ENCODE results near the gene SPATA21. TPM values are rescaled to one million over a fixed set of nuclear protein-coding genes. Genes with fewer than 3 reads are reported as not detected.

The SPATA21 gene, protein sequence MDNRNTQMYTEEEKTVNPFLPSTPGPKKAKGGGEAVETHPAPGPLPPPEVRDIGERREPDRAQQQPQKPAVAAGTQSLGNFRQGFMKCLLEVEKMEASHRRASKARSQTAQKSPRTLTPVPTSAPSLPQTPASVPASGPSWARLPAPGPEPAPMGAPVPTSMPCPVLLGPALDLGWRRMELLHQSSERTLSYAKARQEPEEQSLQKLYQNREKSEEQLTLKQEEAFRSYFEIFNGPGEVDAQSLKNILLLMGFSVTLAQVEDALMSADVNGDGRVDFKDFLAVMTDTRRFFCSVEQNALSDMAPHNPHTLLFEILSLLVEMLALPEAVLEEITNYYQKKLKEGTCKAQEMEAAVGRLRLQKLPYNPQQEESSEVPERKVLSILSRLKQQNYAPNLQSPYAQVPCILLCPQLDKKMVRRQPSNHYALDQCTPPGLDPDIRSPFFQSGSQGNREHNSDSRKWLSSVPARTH
- 0.09 to 0.17 TPM (median 0.12 TPM) in 4 of 5 replicates, not detected in the other for total RNA-seq (2022; extraction: Qiagen RNA extraction; ENCODE audit: low read depth)

DNA sequence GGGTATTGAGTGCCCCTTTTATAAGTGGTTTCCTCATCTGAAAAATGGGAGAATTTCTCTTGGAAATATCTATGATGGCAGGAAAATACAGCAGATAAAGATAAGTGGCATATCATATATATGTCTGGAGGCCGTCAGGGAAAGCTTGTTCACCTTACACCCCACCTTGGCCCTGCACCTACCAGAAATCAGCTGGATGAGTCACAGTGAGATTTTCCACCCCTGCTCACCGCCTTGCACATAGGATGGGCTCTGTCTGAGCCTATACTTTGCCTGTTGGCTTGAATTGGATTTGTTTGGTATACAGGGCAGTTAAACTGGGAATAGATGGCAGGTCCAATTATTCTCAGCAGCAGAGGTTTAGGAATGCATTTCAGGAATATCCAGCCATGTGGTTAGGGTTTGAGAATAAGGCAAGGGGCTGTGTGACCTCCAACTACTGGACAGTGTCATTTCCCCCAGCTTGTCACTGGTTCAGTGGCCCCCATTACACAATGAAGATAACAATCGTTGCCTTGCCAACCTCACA, at the start of gene SPATA21:
Gene SPATA21 (minus strand): TSS at position 479 of the 529 bp plus-strand sequence. CDS start 6,053 bp downstream, outside the sequence.

DNA sequence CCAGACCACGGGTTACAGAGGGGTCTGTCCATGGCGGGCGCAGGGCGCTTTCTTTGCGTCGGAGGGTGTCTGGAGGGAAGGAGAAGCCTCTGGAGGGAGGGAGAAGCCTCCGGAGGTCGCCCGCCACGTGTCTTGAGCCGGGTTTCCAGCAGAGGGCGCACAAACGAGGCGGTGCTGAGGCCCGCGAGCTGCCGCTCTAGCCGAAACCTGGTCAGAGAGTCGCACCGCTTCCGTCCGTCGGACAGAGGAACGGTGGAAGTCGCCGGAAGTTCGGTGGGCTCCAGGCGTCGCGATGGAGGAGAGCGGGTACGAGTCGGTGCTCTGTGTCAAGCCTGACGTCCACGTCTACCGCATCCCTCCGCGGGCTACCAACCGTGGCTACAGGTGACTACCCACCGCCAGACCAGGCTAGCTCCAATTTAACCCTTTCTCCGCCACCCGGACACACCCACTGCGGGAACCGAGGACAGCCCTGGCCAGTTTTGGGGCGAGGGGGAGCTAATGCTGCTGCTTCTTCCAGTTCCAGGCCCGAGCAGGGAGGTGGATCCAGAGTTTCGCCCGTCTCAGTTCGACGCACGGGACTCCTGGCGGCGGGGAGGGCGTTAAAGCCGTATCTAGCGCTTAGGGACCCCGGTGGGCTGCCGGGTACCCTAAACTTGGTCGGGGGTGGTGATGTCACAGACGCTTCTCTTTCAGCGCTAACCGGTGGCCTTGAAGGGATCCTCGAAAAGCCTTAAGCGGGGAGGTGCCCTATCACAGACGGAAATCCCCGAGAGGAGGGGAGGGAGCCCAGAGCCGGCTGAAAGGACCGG, 3.5 kb upstream of the SPATA21 start, which contains the start of gene NECAP2:
Gene NECAP2 (plus strand): TSS at position 255 of the 812 bp plus-strand sequence. CDS start 38 bp downstream, at position 293.

DNA sequence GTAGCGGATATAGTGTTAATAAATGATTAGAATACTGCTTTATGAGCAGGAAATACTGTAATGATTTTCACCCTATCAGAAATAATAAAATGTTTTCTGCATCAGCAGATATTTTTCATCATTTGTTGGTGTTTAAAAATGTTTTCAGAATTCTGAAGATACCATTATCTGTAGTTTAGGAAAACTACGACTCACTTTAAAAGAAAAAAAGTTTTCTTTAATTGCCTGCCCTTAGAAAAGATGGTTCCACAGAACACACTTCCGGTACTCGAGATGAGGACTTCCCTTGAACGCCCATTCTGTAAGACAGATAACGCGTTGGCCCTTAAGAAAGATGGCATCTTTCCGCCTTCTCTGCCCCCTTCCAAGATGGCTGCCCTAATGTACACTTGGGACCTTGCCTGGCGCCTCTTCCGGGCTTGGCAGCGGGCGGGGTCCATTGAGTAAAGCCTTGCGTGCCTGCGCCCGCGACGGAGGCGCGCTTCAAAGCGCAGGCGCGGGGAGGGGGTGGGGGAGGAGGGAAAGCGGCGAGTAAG, 70.4 kb downstream of the SPATA21 start, which contains the start of gene SZRD1:
Gene SZRD1 (plus strand): TSS at position 521 of the 536 bp plus-strand sequence. CDS start 16 bp downstream, outside the sequence.

DNA sequence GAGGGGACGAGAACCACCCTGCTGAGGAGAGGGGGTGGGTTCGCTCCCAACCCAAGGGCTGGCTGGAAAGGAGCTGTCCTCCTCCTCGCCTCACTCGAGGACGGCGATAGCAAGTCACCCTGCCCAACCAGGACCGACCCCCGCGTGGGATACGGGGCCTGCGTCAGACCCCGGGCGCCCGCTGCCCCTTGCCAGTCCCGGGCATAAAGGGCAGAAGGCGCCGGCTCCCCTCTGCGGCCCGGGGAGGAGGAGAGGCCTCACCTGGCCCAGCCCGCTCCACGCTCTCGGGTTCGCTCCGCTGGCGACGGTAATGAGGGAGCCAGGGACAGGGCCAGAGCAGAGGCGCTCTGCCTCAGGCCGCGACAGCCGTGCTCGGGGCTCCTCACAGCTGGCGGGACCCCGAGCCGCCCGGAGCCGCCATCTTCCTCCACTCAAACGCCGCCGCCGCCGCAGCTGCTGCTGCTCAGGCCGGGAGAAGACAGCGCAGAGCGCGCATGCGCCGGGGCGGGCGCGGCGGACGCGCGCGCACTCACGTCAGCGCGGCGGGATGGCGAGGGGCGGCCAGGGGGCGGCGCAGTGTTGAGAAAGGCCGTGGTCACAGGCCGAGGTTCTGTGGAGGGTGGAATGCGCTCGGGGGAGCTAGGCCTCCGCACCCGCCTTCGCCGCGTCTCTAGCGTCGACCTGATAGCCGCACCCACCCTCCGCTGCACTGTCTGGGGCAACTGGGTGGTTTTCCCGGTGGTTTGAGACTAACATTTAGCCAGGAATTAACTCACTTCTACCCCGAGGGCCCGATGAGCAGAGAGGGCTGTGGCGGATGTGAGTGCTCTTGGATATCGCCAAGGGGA, 85.0 kb downstream of the SPATA21 start, which contains the start of gene FBXO42:
Gene FBXO42 (minus strand): TSS at position 487 of the 848 bp plus-strand sequence. CDS start 37,062 bp downstream, outside the sequence.

Other genes starting within 250 kb of the SPATA21 start
- 5.1 to 7.1 TPM (median 6.6 TPM) in 5 replicates for gene ARHGEF19, start 224.8 kb downstream of the SPATA21 start, total RNA-seq (2022; extraction: Qiagen RNA extraction; ENCODE audit: low read depth)
- gene CPLANE2, start 200.2 kb downstream of the SPATA21 start, total RNA-seq (2022; extraction: Qiagen RNA extraction; ENCODE audit: low read depth) = 2.6 to 4.8 TPM (median 4.3 TPM) in 5 replicates
- gene FBXO42, start 84.9 kb downstream of the SPATA21 start, total RNA-seq (2022; extraction: Qiagen RNA extraction; ENCODE audit: low read depth) = 9.0 to 10.3 TPM (median 9.2 TPM) in 5 replicates
- gene SZRD1, start 70.2 kb downstream of the SPATA21 start, total RNA-seq (2022; extraction: Qiagen RNA extraction; ENCODE audit: low read depth) = 85.5 to 98.3 TPM (median 94.2 TPM) in 5 replicates
- 37.9 to 42.2 TPM (median 39.4 TPM) in 5 replicates for gene NECAP2, start 3.3 kb upstream of the SPATA21 start, total RNA-seq (2022; extraction: Qiagen RNA extraction; ENCODE audit: low read depth)
- 7.3 TPM in 1 of 5 replicates, not detected in the others for gene RNU1-1, start 76.9 kb upstream of the SPATA21 start, total RNA-seq (2022; extraction: Qiagen RNA extraction; ENCODE audit: low read depth)
- 15.1 to 28.2 TPM (median 25.1 TPM) in 5 replicates for gene NBPF1, start 176.1 kb upstream of the SPATA21 start, total RNA-seq (2022; extraction: Qiagen RNA extraction; ENCODE audit: low read depth)
- gene RNU1-3, start 229.5 kb upstream of the SPATA21 start, total RNA-seq (2022; extraction: Qiagen RNA extraction; ENCODE audit: low read depth) = 7.3 TPM in 1 of 5 replicates, not detected in the others